CD4-positive, alpha-beta T cell (primary cell): ENCODE results near the gene MAP6D1. TPM values are rescaled to one million over a fixed set of nuclear protein-coding genes. Genes with fewer than 3 reads are reported as not detected.

Experiments used
- ATAC-seq: fragments of 200-7000 bp; cut with Tn5 transposase; one replicate; pipeline ENCODE4 v1.10.0; 2022; ENCODE audit warnings: mild to moderate bottlenecking; ENCODE audit not compliant: poor library complexity
- CTCF ChIA-PET: fragments of 350-600 bp; sonication (Branson Sonifier 250); formaldehyde crosslinking; loops from one replicate; lab custom pipeline; 2021; ENCODE audit warnings: antibody characterized with exemption, inconsistent platforms; lab: Charles Lee
- POLR2A ChIA-PET: fragments of 350-600 bp; sonication (Branson Sonifier 250); formaldehyde crosslinking; loops from one replicate; lab custom pipeline; 2021; ENCODE audit warnings: antibody characterized with exemption, inconsistent platforms; lab: Charles Lee
- DNase-seq, 14 experiments: peaks; one replicate each; pipeline ENCODE4 v3.0.0-alpha.2; 2013 to 2020; ENCODE audit warnings: mixed read lengths in 2 of 14
- H3K27ac ChIP-seq, 2 donors: one replicate each; pipeline versions ENCODE4 v1.5.1 to v1.7.0; 2013; ENCODE audit warnings: low read length in 2 of 2, low read depth in 1 of 2, mild to moderate bottlenecking in 1 of 2
- H3K27me3 ChIP-seq, 2 experiments: 1 replicate in 1 of 2; 2 replicates in 1 of 2; pipeline versions ENCODE4 v1.6.1 to v1.7.0; 2013; ENCODE audit warnings: low read length in 2 of 2, control low read depth in 1 of 2, mild to moderate bottlenecking in 1 of 2, moderate library complexity in 1 of 2; ENCODE audit not compliant: insufficient read depth in 2 of 2, control insufficient read depth in 1 of 2
- H3K36me3 ChIP-seq: one replicate; pipeline ENCODE4 v1.6.1; 2013; ENCODE audit warnings: low read length, control low read depth; ENCODE audit not compliant: insufficient read depth
- H3K4me1 ChIP-seq: one replicate; pipeline ENCODE4 v1.6.1; 2013; ENCODE audit warnings: low read length, control low read depth; ENCODE audit not compliant: insufficient read depth
- H3K4me3 ChIP-seq: one replicate; pipeline ENCODE4 v1.5.1; 2013; ENCODE audit warnings: mild to moderate bottlenecking, low read length, moderate library complexity
- H3K9me3 ChIP-seq, 2 experiments: 1 replicate in 1 of 2; 2 replicates in 1 of 2; pipeline versions ENCODE4 v1.6.1 to v1.7.0; 2013; ENCODE audit warnings: low read length in 2 of 2, mild to moderate bottlenecking in 2 of 2, control low read depth in 1 of 2, moderate library complexity in 1 of 2; ENCODE audit not compliant: control insufficient read depth in 1 of 2, insufficient read depth in 1 of 2
- H3K27ac Mint-ChIP-seq: one replicate; pipeline ENCODE4 v1.8.0; 2020; ENCODE audit warnings: mixed read lengths
- H3K27me3 Mint-ChIP-seq: one replicate; pipeline ENCODE4 v1.8.0; 2021; ENCODE audit warnings: mixed read lengths
- H3K36me3 Mint-ChIP-seq: one replicate; pipeline ENCODE4 v1.8.0; 2021; ENCODE audit warnings: low read depth, mixed read lengths
- H3K4me1 Mint-ChIP-seq: one replicate; pipeline ENCODE4 v1.8.0; 2021; ENCODE audit warnings: low read depth, mixed read lengths
- H3K4me3 Mint-ChIP-seq: one replicate; pipeline ENCODE4 v1.8.0; 2020; ENCODE audit warnings: mild to moderate bottlenecking, mixed read lengths
- H3K9me3 Mint-ChIP-seq: one replicate; pipeline ENCODE4 v1.8.0; 2020; ENCODE audit warnings: mixed read lengths
- intact Hi-C, 2 experiments: fragments of 100-400 bp; cut with DNase I in 1 of 2; cut with micrococcal nuclease in 1 of 2; formaldehyde crosslinking; loops; one replicate each; pipeline versions ENCODE4 v1.15.1 to v1.9.0; 2023 to 2025; cut with DNase I, micrococcal nuclease
- total RNA-seq, 174 experiments: library from RNA in 2 of 174; stranded (reverse) in 2 of 174; gene quantifications; one replicate each; pipeline ENCODE4 v1.2.3 and lab custom pipeline; 2021 to 2026
- TF ChIP-seq, protein P1 (sequence below): fragments of 200-600 bp; IDR thresholded peaks from one replicate; pipeline ENCODE4 v1.8.0; 2022; ENCODE audit warnings: antibody characterized with exemption, mild to moderate bottlenecking

The MAP6D1 gene
- total RNA-seq, 2 experiments from 2014 or later: 1.1 to 1.6 TPM

DNA sequence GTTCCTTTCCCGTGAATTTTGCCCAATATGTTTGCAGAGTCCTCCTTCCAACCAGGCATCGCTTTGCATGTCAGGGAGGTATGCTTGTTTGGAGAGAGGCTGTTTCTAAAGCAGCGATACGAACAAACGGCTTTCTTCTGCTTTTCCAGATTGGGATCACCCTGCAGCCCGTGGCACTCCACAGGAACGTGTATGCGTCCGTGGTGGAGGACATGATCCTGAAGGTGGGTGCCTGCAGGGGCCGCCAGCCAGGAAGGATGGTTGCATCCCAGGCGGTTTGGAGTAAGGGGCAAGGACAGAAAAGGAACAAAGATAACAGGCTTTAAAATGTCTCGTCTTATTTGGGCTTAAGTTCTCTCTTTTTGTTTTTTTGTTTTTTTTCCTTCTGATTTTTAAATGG lies 17.5 kb downstream of the MAP6D1 start:
- ChIA-PET CTCF (no interaction called here), POLR2A (no interaction called here)
- intact Hi-C loops: no loop called here

DNA sequence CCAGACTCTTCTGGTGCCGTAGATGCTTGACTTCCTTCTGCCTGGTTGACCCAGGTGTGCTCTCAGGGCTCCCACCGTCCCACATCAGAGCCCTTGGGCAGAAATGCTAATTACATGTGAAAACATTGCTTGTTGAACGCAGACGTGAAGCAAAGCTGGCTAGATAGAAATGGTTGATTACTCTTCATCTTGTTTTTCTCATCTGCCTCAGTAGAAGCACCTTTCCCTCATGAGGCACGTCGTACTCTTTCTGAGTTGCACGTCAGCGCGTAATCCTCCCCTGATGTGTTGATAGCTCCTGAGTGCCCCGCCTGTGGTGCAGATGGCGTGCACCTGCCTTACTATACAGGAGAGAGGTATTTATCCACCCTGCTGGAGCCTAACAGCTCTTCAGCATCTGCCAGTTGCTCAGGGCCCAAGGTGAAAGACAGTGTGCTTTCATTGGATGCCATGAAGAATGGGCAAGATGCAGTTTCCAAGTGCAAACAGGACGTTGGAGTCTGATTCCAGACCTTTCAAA lies 18.1 kb downstream of the MAP6D1 start:
- CTCF ChIA-PET: no interaction called here
- DNase-seq (no peak), ATAC-seq (no peak)
- Mint-ChIP-seq H3K9me3 (no peaks in the 10 kb centered on the region), H3K4me1 (no peaks in the 10 kb centered on the region), H3K27me3 (no peaks in the 10 kb centered on the region), H3K4me3 (no peak overlapping the region), H3K36me3 (peaks cover 74% of the 10 kb centered on the region), H3K27ac (no peak overlapping the region)
- intact Hi-C loops: no loop called here
- Histone ChIP-seq H3K27ac (no peak overlapping the region), H3K4me3 (no peak overlapping the region), H3K4me1 (no peaks in the 10 kb centered on the region), H3K27me3 (no peaks in the 10 kb centered on the region), H3K36me3 (peaks cover 74% of the 10 kb centered on the region), H3K9me3 (no peaks in the 10 kb centered on the region)
- POLR2A ChIA-PET: no interaction called here
- TF ChIP-seq, protein P1, sequence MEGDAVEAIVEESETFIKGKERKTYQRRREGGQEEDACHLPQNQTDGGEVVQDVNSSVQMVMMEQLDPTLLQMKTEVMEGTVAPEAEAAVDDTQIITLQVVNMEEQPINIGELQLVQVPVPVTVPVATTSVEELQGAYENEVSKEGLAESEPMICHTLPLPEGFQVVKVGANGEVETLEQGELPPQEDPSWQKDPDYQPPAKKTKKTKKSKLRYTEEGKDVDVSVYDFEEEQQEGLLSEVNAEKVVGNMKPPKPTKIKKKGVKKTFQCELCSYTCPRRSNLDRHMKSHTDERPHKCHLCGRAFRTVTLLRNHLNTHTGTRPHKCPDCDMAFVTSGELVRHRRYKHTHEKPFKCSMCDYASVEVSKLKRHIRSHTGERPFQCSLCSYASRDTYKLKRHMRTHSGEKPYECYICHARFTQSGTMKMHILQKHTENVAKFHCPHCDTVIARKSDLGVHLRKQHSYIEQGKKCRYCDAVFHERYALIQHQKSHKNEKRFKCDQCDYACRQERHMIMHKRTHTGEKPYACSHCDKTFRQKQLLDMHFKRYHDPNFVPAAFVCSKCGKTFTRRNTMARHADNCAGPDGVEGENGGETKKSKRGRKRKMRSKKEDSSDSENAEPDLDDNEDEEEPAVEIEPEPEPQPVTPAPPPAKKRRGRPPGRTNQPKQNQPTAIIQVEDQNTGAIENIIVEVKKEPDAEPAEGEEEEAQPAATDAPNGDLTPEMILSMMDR: no peak

More for the DNA sequence above, 17.5 kb downstream of the MAP6D1 start:
- H3K27me3 Mint-ChIP-seq: no peaks in the 10 kb centered on the region
- ATAC-seq (no peak), DNase-seq (no peak)
- H3K9me3 Mint-ChIP-seq: no peaks in the 10 kb centered on the region
- Histone ChIP-seq H3K36me3 (peaks cover 72% of the 10 kb centered on the region), H3K27ac (no peak overlapping the region), H3K27me3 (no peaks in the 10 kb centered on the region), H3K9me3 (no peaks in the 10 kb centered on the region), H3K4me3 (no peak overlapping the region), H3K4me1 (no peaks in the 10 kb centered on the region)
- no peak overlapping the region for H3K27ac Mint-ChIP-seq
- H3K36me3 Mint-ChIP-seq: peaks cover 74% of the 10 kb centered on the region
- no peak overlapping the region for H3K4me3 Mint-ChIP-seq
- TF ChIP-seq, protein P1: no peak
- no peaks in the 10 kb centered on the region for H3K4me1 Mint-ChIP-seq

DNA sequence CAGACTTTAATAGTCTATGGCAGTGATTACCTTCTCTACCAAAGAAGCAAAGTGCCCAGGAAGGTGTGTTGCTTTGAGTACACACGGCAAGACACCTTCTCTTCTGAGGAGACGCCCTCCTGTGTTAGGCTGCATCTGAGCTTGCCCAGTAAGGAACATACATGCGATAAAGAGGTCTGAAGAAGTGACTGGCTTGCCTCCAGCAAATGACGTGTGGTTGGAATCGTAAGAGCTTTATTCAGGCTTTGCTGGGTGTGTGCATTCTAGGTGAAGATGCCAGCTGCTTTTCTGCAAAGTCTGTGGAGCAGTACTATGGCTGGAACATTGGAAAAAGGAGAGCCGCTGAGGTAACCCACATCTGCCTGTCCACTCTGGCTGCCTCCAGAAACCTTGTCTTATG lies 22.4 kb downstream of the MAP6D1 start:
- no peaks in the 10 kb centered on the region for H3K27me3 ChIP-seq
- TF ChIP-seq, protein P1: no peak
- Mint-ChIP-seq H3K27me3 (no peaks in the 10 kb centered on the region), H3K4me1 (no peaks in the 10 kb centered on the region), H3K9me3 (no peaks in the 10 kb centered on the region), H3K36me3 (peaks cover 83% of the 10 kb centered on the region), H3K27ac (no peak overlapping the region), H3K4me3 (no peak overlapping the region)
- CTCF ChIA-PET: no interaction called here
- H3K4me1 ChIP-seq: no peaks in the 10 kb centered on the region
- POLR2A ChIA-PET: no interaction called here
- H3K9me3 ChIP-seq: no peaks in the 10 kb centered on the region
- peaks cover 78% of the 10 kb centered on the region for H3K36me3 ChIP-seq
- DNase-seq (no peak), ATAC-seq (no peak)
- H3K27ac ChIP-seq: no peak overlapping the region
- H3K4me3 ChIP-seq: no peak overlapping the region
- intact Hi-C loops: no loop called here
